Body of pancreas (tissue), 4 donors: ENCODE results near the gene PRMT7. TPM values are rescaled to one million over a fixed set of nuclear protein-coding genes. Genes with fewer than 3 reads are reported as not detected.

Experiments used
- ATAC-seq: fragments of 150-250 bp; one replicate; pipeline ENCODE4 v1.9.1; 2016
- DNase-seq, 4 donors: peaks; one replicate each; pipeline ENCODE4 v3.0.0-alpha.2; 2019
- H3K27ac ChIP-seq, 4 donors: fragments of 200-600 bp; sonication (generic); 1 replicate in 3 of 4; 2 replicates in 1 of 4; pipeline versions ENCODE4 v1.5.1 to v1.6.1; 2016 to 2019; ENCODE audit warnings: mild to moderate bottlenecking in 1 of 4, mixed read lengths in 1 of 4, moderate library complexity in 1 of 4
- H3K27me3 ChIP-seq, 2 donors: fragments of 200-600 bp; sonication (generic); one replicate each; pipeline ENCODE4 v1.6.0; 2016; ENCODE audit warnings: mild to moderate bottlenecking in 1 of 2
- H3K36me3 ChIP-seq, 2 donors: fragments of 200-600 bp; sonication (generic); replicated peaks in 1 of 2; 2 replicates each; pipeline ENCODE4 v1.5.1; 2016; ENCODE audit warnings: low read depth in 2 of 2; ENCODE audit not compliant: insufficient read depth in 1 of 2
- H3K4me1 ChIP-seq: fragments of 200-600 bp; sonication (generic); one replicate; pipeline ENCODE4 v1.6.0; 2016
- H3K4me3 ChIP-seq, 2 donors: fragments of 200-600 bp; sonication (generic); 1 replicate in 1 of 2; 2 replicates in 1 of 2; pipeline ENCODE4 v1.5.1; 2016 to 2019
- H3K9me3 ChIP-seq, 3 donors: fragments of 200-600 bp; sonication (generic); 1 replicate in 2 of 3; 2 replicates in 1 of 3; pipeline ENCODE4 v1.5.1; 2016
- CTCF ChIP-seq, 7 experiments: fragments of 450-650 bp in 4 of 7; fragments of 200-600 bp in 3 of 7; sonication (generic) in 3 of 7; IDR thresholded peaks; one replicate each; pipeline ENCODE4 v1.5.1; 2016 to 2019; ENCODE audit warnings: antibody characterized with exemption in 7 of 7
- POLR2A ChIP-seq, 3 donors: fragments of 450-650 bp; IDR thresholded peaks; one replicate each; pipeline ENCODE4 v1.6.1; 2016; ENCODE audit warnings: antibody characterized with exemption in 3 of 3, mild to moderate bottlenecking in 2 of 3
- WGBS, 2 donors: methylation state at CpG; one replicate each; pipeline ENCODE4 v1.1.5; 2017; 5-methylcytosine and 5-hydroxymethylcytosine counted together
- intact Hi-C: fragments of 100-400 bp; cut with DNase I; formaldehyde crosslinking; loops from one replicate; pipeline ENCODE4 v1.15.1; 2023
- total RNA-seq, 2 donors: library from RNA; depleted of rRNA; stranded (reverse); fragments of >200 nt; gene quantifications; one replicate each; pipeline ENCODE4 v1.1.0, GENCODE V29; 2016

Gene PRMT7
- total RNA-seq, 2 donors from 2014 or later: 27.4 to 35.8 TPM

GRCh38 chr16:68272507-68273209, 38.2 kb upstream of the PRMT7 start:
- ATAC-seq: peak; percentile 17
- Histone ChIP-seq H3K9me3 (no peaks in the 10 kb centered on the region), H3K27me3 (no peaks in the 10 kb centered on the region), H3K4me1 (peaks cover 21% of the 10 kb centered on the region), H3K4me3 (no peak overlapping the region), H3K27ac (peak overlapping the region in 3 of 4 donors; percentile 18 to 39 (median 32)), H3K36me3 (no peaks in the 10 kb centered on the region)
- peak; percentile 32 to 62 (median 50) for DNase-seq
- TF ChIP-seq POLR2A (IDR thresholded peaks at IDR 0.05): no peak
- TF ChIP-seq CTCF (IDR thresholded peaks at IDR 0.05): no peak
- intact Hi-C loops: no loop called here
- WGBS, 2 donors: 27 to 54% methylated on average over 4 of the region's 4 CpGs

GRCh38 chr16:68273459-68273858, 37.4 kb upstream of the PRMT7 start:
- DNase-seq (no peak), ATAC-seq (no peak)
- 84 to 93% methylated on average over 5 of the region's 5 CpGs for WGBS, 2 donors
- Histone ChIP-seq H3K4me3 (no peak overlapping the region), H3K9me3 (no peaks in the 10 kb centered on the region), H3K27ac (no peak overlapping the region), H3K36me3 (no peaks in the 10 kb centered on the region), H3K4me1 (peaks cover 21% of the 10 kb centered on the region), H3K27me3 (no peaks in the 10 kb centered on the region)
- intact Hi-C loops: no loop called here
- TF ChIP-seq CTCF (IDR thresholded peaks at IDR 0.05) (no peak), POLR2A (IDR thresholded peaks at IDR 0.05) (no peak)

- Histone ChIP-seq H3K4me1 (peaks cover 21% of the 10 kb centered on the region), H3K36me3 (no peaks in the 10 kb centered on the region), H3K4me3 (no peak overlapping the region), H3K27me3 (no peaks in the 10 kb centered on the region), H3K27ac (no peak overlapping the region), H3K9me3 (no peaks in the 10 kb centered on the region)
- ATAC-seq (no peak), DNase-seq (no peak)
- 94 to 97% methylated on average over 8 of the region's 8 CpGs for WGBS, 2 donors
- no peak for TF ChIP-seq POLR2A (IDR thresholded peaks at IDR 0.05)
- TF ChIP-seq CTCF (IDR thresholded peaks at IDR 0.05): no peak
- intact Hi-C loops: no loop called here
Measured at GRCh38 chr16:68273896-68274295, 36.9 kb upstream of the PRMT7 start.

GRCh38 chr16:68274441-68274840, 36.4 kb upstream of the PRMT7 start:
- H3K27ac ChIP-seq: no peak overlapping the region
- no peak for ATAC-seq
- H3K4me1 ChIP-seq: peaks cover 21% of the 10 kb centered on the region

More at GRCh38 chr16:68274441-68274840, 36.4 kb upstream of the PRMT7 start:
- 83 to 84% methylated on average over 1 to 4 of the region's 4 CpGs for WGBS, 2 donors
- intact Hi-C loops: no loop called here
- Histone ChIP-seq H3K27me3 (no peaks in the 10 kb centered on the region), H3K36me3 (no peaks in the 10 kb centered on the region), H3K9me3 (no peaks in the 10 kb centered on the region), H3K4me3 (no peak overlapping the region)
- no peak for DNase-seq
- TF ChIP-seq CTCF (IDR thresholded peaks at IDR 0.05) (no peak), POLR2A (IDR thresholded peaks at IDR 0.05) (no peak)
